ENCODE data around the gene NUAK2.

- TF ChIP-seq CTCF (IDR thresholded peaks at IDR 0.05) (no peak), POLR2A (IDR thresholded peaks at IDR 0.05; ENCODE audit: low read depth) (no peak), POLR2AphosphoS5 (IDR thresholded peaks at IDR 0.05) (no peak)
These were observed 46.4 kb downstream of the NUAK2 start for GRCh38 chr1:205275133-205275532.

Data from esophagus muscularis mucosa (tissue), 3 donors.